ENCODE data around the gene ASPSCR1. TPM values are rescaled to one million over a fixed set of nuclear protein-coding genes. Genes with fewer than 3 reads are reported as not detected.

Gene ASPSCR1
- total and polyA plus RNA-seq, 8 donors: 12.2 to 78.8 (median 17.8) TPM

DNA sequence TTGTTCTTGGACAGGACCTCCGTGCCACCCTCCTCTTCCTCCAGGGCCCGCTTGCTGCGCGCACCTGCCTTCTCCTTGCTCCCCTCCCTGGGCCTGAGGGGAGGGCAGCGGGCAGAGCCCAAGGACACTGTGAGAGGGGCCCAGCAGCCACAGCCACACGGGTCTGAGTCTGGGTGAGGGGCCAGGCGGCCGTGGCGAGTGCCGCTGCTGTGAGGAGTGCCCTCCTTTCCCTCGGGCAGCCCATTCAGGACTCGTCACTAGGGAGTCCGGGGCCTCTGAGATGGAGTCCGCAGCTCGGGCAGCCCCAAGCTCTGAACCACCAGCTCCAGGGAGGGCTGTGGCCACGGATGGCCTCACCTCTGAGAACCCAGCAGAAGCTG lies 82.6 kb downstream of the ASPSCR1 start:
- DNase-seq: peak in 2 of 6 donors; percentile 16 to 75
- no peak overlapping the region for H3K27ac ChIP-seq
- 84 to 85% methylated on average over 16 of the region's 16 CpGs for WGBS, 2 donors
- ATAC-seq: no peak
- H3K36me3 ChIP-seq: peaks cover 0 to 42% (median 8%) of the 10 kb centered on the region in 3 donors
- H3K27me3 ChIP-seq: no peaks in the 10 kb centered on the region
- intact Hi-C loops (cut with DNase I): no loop called here
- peaks cover 0 to 11% (median 10%) of the 10 kb centered on the region in 3 donors for H3K4me1 ChIP-seq
- no peak overlapping the region for H3K4me3 ChIP-seq
- no peaks in the 10 kb centered on the region for H3K9me3 ChIP-seq
- FAIRE-seq: no peak
- TF ChIP-seq, protein P1, sequence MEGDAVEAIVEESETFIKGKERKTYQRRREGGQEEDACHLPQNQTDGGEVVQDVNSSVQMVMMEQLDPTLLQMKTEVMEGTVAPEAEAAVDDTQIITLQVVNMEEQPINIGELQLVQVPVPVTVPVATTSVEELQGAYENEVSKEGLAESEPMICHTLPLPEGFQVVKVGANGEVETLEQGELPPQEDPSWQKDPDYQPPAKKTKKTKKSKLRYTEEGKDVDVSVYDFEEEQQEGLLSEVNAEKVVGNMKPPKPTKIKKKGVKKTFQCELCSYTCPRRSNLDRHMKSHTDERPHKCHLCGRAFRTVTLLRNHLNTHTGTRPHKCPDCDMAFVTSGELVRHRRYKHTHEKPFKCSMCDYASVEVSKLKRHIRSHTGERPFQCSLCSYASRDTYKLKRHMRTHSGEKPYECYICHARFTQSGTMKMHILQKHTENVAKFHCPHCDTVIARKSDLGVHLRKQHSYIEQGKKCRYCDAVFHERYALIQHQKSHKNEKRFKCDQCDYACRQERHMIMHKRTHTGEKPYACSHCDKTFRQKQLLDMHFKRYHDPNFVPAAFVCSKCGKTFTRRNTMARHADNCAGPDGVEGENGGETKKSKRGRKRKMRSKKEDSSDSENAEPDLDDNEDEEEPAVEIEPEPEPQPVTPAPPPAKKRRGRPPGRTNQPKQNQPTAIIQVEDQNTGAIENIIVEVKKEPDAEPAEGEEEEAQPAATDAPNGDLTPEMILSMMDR (IDR thresholded peaks at IDR 0.05): no peak

DNA sequence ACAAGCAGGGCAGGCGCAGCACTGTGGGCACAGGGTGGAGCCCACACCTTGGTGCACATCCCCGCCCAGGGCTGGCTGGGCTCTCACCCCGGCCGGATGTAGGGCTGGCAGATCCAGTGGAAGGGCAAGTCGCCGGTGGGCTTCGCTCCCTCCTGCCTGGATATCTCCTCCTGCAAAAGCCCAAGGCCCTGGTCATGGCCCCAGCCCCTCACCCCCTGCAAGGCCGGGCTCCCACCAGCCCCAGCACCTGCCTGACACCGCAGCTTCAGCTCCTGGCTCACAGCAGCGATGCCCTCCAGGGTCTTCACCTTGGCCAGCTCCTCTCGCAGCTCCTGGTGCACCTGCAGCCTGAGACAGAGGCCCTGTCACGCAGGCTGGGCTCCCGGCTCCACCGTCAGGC lies 83.2 kb downstream of the ASPSCR1 start:
- WGBS, 2 donors: 86 to 88% methylated on average over 13 to 14 of the region's 14 CpGs
- Histone ChIP-seq H3K4me3 (no peak overlapping the region), H3K36me3 (peaks cover 0 to 38% (median 8%) of the 10 kb centered on the region in 3 donors), H3K9me3 (no peaks in the 10 kb centered on the region), H3K27me3 (no peaks in the 10 kb centered on the region), H3K27ac (no peak overlapping the region), H3K4me1 (peaks cover 0 to 11% (median 10%) of the 10 kb centered on the region in 3 donors)
- intact Hi-C loops (cut with DNase I): no loop called here
- ATAC-seq (no peak), FAIRE-seq (no peak), DNase-seq (peak in 2 of 6 donors; percentile 35 to 70)
- TF ChIP-seq, protein P1 (IDR thresholded peaks at IDR 0.05): no peak

DNA sequence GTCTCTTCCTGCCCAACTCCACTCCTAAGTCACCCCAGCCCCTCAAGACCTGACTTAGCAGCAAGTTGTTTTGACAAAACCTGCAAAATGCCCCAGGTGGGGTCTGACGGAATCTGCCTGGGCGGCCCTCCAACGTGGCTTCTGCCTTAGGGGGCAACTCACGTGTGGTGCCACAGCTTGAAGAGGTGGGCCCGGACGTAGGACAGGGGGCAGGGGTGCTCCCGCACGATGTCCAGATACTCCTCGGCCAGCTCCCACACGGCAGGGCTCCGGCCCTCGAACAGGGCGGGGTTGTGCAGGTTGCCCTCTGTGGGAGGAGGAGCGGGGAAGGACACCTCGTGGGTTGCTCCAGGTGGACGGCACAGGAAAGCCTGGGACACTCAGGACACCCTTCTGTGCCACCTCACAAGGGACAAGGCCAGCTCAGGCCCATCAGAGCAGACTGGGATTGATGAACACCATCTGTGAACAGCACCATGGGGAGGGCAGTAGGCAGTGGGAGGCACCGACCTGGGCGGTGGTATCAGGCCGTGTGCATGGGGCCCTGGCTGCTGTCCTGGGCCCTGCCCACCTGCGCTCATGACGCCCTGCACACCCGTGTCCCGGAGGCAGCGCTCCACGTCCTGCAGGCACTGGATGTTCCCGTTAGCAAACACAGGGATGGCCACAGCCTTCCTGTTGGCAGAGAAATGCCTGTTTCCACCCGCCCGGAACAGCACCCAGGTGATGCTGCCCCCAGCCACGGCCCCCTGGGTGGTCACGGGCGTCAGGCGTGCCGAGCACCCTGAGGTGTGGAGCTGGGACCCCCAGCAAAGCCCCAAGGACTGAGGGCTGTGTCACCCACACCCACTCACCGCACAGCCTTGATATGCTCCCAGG lies 83.9 kb downstream of the ASPSCR1 start:
- intact Hi-C loops (cut with DNase I): no loop called here
- Histone ChIP-seq H3K27ac (no peak overlapping the region), H3K4me3 (no peak overlapping the region), H3K4me1 (peaks cover 0 to 15% (median 14%) of the 10 kb centered on the region in 3 donors), H3K9me3 (no peaks in the 10 kb centered on the region), H3K36me3 (peaks cover 0 to 33% (median 8%) of the 10 kb centered on the region in 3 donors), H3K27me3 (no peaks in the 10 kb centered on the region)
- peak in 2 of 6 donors; percentile 38 to 76 for DNase-seq
- no peak for FAIRE-seq
- ATAC-seq: no peak
- WGBS, 2 donors: 89 to 91% methylated on average over 34 of the region's 34 CpGs
- TF ChIP-seq, protein P1 (IDR thresholded peaks at IDR 0.05): no peak

- WGBS, 2 donors: 78 to 85% methylated on average over 24 of the region's 24 CpGs
- ATAC-seq: no peak
- Histone ChIP-seq H3K4me1 (peaks cover 0 to 16% (median 15%) of the 10 kb centered on the region in 3 donors), H3K4me3 (no peak overlapping the region), H3K9me3 (no peaks in the 10 kb centered on the region), H3K27me3 (no peaks in the 10 kb centered on the region), H3K27ac (no peak overlapping the region), H3K36me3 (peaks cover 0 to 22% (median 1%) of the 10 kb centered on the region in 3 donors)
- FAIRE-seq: no peak
- peak in 2 of 6 donors; percentile 33 to 71 for DNase-seq
- intact Hi-C loops (cut with DNase I): no loop called here
- TF ChIP-seq, protein P1 (IDR thresholded peaks at IDR 0.05): no peak
Measured at GRCh38 chr17:82062076-82062983, 84.9 kb downstream of the ASPSCR1 start.
